Measurements from ENCODE around the gene TRMT6. TPM values are rescaled to one million over a fixed set of nuclear protein-coding genes. Genes with fewer than 3 reads are reported as not detected.

Gene TRMT6
- total RNA-seq, 1 experiment from 2014 or later, result 26.9 TPM

Small RNA genes within 50 kb of the gene (small RNA-seq; reads per million reads assigned to genes)
- gene RF00019, result 0 reads per million in 2 experiments
- 0.02 to 0.38 reads per million in 2 experiments for gene RNU1-55P

Other genes with a start within 250 kb of the TRMT6 start
- gene SHLD1, start 200.1 kb downstream of the TRMT6 start, total RNA-seq (2014; rRNA removed; shearing (Covaris generic)), result 1.5 and 4.0 TPM in 2 replicates
- gene CHGB, start 39.0 kb downstream of the TRMT6 start, total RNA-seq (2014; rRNA removed; shearing (Covaris generic)), result 4.0 and 4.9 TPM in 2 replicates
- 25.2 and 25.5 TPM in 2 replicates for gene MCM8, start 119 bp upstream of the TRMT6 start, total RNA-seq (2014; rRNA removed; shearing (Covaris generic))
- 103 and 109 TPM in 2 replicates for gene CRLS1, start 55.6 kb upstream of the TRMT6 start, total RNA-seq (2014; rRNA removed; shearing (Covaris generic))
- not detected in 2 replicates for gene LRRN4, start 103.5 kb upstream of the TRMT6 start, total RNA-seq (2014; rRNA removed; shearing (Covaris generic))
- 6.6 and 6.7 TPM in 2 replicates for gene FERMT1, start 172.5 kb upstream of the TRMT6 start, total RNA-seq (2014; rRNA removed; shearing (Covaris generic))